ENCODE results near the gene CLTA. TPM values are rescaled to one million over a fixed set of nuclear protein-coding genes. Genes with fewer than 3 reads are reported as not detected.

CLTA gene
- total RNA-seq, 2 donors from 2014 or later: 210 to 312 TPM

DNA sequence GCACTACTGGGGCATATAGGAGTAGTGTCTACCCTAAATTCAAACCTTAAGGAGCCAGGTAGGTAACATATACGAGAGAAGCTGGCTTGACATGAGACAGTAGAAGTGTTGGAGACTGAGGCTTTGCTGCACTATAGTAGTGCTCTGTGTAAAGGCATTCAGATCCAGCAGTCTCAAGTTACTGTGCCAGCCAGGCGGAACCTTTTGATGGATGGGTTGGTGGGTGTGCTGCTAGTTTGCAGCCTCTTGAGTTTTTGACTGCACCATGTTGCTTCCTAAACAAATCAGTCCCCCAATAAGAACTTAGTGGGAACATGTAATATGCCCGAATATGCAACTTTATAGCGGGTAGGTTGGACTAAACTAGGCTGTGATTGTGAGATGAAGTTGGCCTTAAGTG lies 1.5 kb downstream of the CLTA start:
- Histone ChIP-seq H3K36me3 (no peaks in the 10 kb centered on the region), H3K27me3 (no peaks in the 10 kb centered on the region), H3K4me1 (peaks cover 19% of the 10 kb centered on the region), H3K9ac (ENCODE audit: low read depth in 2 of 2, low read length in 2 of 2) (peak overlapping the region; percentile 86 to 93), H3K9me3 (no peaks in the 10 kb centered on the region), H3K4me3 (peak overlapping the region; percentile 97), H3K27ac (no peak overlapping the region)
- TF ChIP-seq, protein P1, sequence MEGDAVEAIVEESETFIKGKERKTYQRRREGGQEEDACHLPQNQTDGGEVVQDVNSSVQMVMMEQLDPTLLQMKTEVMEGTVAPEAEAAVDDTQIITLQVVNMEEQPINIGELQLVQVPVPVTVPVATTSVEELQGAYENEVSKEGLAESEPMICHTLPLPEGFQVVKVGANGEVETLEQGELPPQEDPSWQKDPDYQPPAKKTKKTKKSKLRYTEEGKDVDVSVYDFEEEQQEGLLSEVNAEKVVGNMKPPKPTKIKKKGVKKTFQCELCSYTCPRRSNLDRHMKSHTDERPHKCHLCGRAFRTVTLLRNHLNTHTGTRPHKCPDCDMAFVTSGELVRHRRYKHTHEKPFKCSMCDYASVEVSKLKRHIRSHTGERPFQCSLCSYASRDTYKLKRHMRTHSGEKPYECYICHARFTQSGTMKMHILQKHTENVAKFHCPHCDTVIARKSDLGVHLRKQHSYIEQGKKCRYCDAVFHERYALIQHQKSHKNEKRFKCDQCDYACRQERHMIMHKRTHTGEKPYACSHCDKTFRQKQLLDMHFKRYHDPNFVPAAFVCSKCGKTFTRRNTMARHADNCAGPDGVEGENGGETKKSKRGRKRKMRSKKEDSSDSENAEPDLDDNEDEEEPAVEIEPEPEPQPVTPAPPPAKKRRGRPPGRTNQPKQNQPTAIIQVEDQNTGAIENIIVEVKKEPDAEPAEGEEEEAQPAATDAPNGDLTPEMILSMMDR (IDR thresholded peaks at IDR 0.05): no peak
- intact Hi-C loops (cut with DNase I): no loop called here
- DNase-seq: no peak

DNA sequence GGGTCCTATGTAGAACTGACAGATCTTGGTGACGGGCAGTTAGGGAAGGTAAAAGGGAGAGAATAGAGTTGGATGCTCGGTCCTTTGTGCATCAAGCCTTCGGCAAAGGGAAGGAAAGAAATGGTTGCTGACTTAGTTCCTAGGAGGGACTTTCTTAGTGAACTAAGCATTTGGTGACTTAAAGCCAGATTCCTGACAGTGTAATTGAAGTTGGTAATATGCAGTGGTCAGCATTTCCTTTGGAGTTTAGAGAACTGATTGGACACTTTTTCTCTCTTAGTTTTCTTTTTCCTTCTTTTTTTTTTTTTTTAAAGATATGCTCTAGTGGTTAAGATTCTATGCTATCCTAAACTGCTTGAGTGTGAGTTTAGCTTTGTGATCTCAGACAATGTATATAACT lies 2.3 kb downstream of the CLTA start:
- Histone ChIP-seq H3K9me3 (no peaks in the 10 kb centered on the region), H3K4me3 (peak overlapping the region; percentile 97), H3K4me1 (peaks cover 19% of the 10 kb centered on the region), H3K27me3 (no peaks in the 10 kb centered on the region), H3K9ac (ENCODE audit: low read depth in 2 of 2, low read length in 2 of 2) (peak overlapping the region in 1 of 2 donors; percentile 68), H3K36me3 (no peaks in the 10 kb centered on the region), H3K27ac (no peak overlapping the region)
- no peak for DNase-seq
- intact Hi-C loops (cut with DNase I): no loop called here
- TF ChIP-seq, protein P1 (IDR thresholded peaks at IDR 0.05): no peak

DNA sequence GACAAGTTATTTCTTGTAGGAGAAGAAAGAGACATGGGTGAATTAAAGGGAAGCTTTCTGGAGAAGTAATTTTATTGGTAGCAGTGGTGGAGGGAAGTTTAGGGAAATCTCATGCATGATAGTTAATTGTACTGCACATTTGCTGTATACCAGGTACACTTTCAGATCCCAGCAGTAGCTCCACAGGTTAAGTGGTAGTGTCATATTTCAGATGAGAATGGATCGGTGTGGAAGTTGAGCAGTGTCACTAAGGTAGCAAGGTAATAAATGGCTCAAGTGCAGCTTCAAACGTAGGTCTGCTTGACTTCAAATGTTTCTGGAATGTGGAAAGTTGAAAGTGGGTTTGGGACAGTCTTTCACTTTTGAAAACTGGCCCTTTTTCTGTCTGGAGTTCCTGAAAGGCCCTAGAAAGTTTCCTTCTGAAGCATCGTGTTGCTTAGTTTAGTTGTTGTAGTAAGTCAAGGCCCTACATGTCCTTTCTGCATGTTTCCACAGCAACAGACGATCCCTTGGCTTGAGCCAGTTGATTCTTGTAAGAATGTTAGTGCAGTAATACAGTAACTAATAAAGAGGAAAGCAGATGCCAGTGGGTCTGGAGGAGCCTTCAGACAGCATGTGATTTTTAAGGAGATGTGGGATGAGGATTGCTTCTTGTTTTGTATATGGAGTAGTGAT lies 3.7 kb downstream of the CLTA start:
- H3K9ac ChIP-seq (ENCODE audit: low read depth in 2 of 2, low read length in 2 of 2): no peak overlapping the region
- DNase-seq: no peak
- intact Hi-C loops (cut with DNase I): no loop called here
- peaks cover 19% of the 10 kb centered on the region for H3K4me1 ChIP-seq
- H3K27ac ChIP-seq: no peak overlapping the region
- H3K4me3 ChIP-seq: no peak overlapping the region
- no peaks in the 10 kb centered on the region for H3K36me3 ChIP-seq
- H3K27me3 ChIP-seq: no peaks in the 10 kb centered on the region
- H3K9me3 ChIP-seq: no peaks in the 10 kb centered on the region
- TF ChIP-seq, protein P1 (IDR thresholded peaks at IDR 0.05): no peak

DNA sequence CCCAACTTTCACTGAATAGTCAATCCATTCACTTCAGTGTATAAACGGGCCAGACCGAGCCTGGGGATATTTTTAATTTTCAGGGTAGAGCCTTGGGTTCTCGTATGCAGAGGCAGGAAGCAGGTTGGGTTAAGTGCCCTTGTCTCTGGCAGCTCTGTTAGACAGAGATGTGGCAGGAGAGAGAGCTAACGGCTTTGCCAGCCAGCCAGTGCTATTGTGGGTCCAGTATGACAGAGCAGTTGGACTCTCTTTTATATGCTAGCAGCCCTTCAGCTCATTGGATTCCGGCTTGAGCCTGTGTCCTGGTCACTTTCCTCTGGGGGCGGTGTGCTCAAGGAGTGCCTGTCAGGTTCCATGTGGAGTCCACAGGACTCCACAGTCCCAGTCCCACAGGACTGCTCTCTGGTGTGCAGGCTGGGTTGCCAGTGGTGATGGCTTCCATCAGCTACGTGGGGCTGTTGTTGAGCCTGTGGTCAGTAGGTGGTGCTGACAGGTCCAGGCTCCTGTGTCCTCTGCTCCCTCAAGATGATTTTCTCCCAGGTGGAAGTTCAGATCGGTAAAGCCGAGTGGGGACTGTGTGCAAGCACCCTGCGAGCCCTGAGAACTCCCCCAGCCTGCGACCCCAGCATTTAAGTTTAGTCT lies 14.3 kb downstream of the CLTA start:
- Histone ChIP-seq H3K4me1 (no peaks in the 10 kb centered on the region), H3K27me3 (no peaks in the 10 kb centered on the region), H3K27ac (no peak overlapping the region), H3K9me3 (no peaks in the 10 kb centered on the region), H3K4me3 (no peak overlapping the region), H3K9ac (ENCODE audit: low read depth in 2 of 2, low read length in 2 of 2) (no peak overlapping the region), H3K36me3 (peaks cover 18% of the 10 kb centered on the region)
- TF ChIP-seq, protein P1 (IDR thresholded peaks at IDR 0.05): no peak
- intact Hi-C loops (cut with DNase I): no loop called here
- DNase-seq: no peak

DNA sequence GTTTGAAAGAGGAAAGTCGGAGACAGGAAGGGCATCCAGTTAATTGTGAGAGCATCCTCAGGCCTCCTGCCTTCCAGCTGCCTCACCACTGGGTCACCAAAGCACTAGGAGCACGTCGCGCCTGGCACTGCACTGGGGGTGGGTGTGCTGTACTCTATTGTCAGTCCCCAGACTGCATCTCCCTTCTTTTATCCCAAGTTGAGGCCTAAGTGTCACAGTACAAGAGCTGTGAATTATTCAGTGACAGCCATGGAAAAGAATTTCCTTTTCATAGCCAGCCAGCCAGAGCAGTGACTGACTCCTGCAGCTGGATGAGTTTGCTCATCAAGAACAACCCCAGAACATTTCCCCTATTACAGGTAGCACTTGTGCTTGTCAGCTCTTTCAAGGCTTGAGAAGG lies 16.3 kb downstream of the CLTA start:
- TF ChIP-seq, protein P1 (IDR thresholded peaks at IDR 0.05): no peak
- Histone ChIP-seq H3K36me3 (peaks cover 16% of the 10 kb centered on the region), H3K4me1 (no peaks in the 10 kb centered on the region), H3K9me3 (no peaks in the 10 kb centered on the region), H3K4me3 (no peak overlapping the region), H3K9ac (ENCODE audit: low read depth in 2 of 2, low read length in 2 of 2) (no peak overlapping the region), H3K27ac (no peak overlapping the region), H3K27me3 (no peaks in the 10 kb centered on the region)
- no peak for DNase-seq
- intact Hi-C loops (cut with DNase I): no loop called here
